NCI-H1694 (cell line): ENCODE measurements around the gene RNF123.

Source experiments
- DNase-seq: peaks from one replicate; lab custom pipeline; 2025; lab: John Stamatoyannopoulos, UW

Gene RNF123

GRCh38 chr3:49750056-49750455 is 60.7 kb downstream of the RNF123 start:
- no peak for DNase-seq

- DNase-seq: no peak
Measured at GRCh38 chr3:49751501-49751900, 62.1 kb downstream of the RNF123 start.

GRCh38 chr3:49754536-49754935 is 65.2 kb downstream of the RNF123 start:
- no peak for DNase-seq

GRCh38 chr3:49756036-49756435 is 66.7 kb downstream of the RNF123 start:
- DNase-seq: no peak

GRCh38 chr3:49757197-49757596 is 67.8 kb downstream of the RNF123 start:
- DNase-seq: no peak

GRCh38 chr3:49759226-49759625 is 69.9 kb downstream of the RNF123 start:
- no peak for DNase-seq

GRCh38 chr3:49761661-49762060 is 72.3 kb downstream of the RNF123 start:
- DNase-seq: no peak

GRCh38 chr3:49763981-49764380 is 74.6 kb downstream of the RNF123 start:
- DNase-seq: no peak

GRCh38 chr3:49769286-49769915 is 80.0 kb downstream of the RNF123 start:
- no peak for DNase-seq

GRCh38 chr3:49769926-49770325 is 80.6 kb downstream of the RNF123 start:
- no peak for DNase-seq
